Activated CD4-positive, alpha-beta T cell treated with anti-CD3 and anti-CD28 coated beads, Interleukin-2, Interleukin-6, amounts not matched to agents 100 ng/mL and 50 ng/mL, durations not matched to agents 16 hours and 8 hours (primary cell): ENCODE results near the gene PAGE4.

ENCODE experiments used
- DNase-seq: peaks from one replicate; pipeline ENCODE4 v3.0.0-alpha.2; 2020

The PAGE4 gene, protein sequence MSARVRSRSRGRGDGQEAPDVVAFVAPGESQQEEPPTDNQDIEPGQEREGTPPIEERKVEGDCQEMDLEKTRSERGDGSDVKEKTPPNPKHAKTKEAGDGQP

DNA sequence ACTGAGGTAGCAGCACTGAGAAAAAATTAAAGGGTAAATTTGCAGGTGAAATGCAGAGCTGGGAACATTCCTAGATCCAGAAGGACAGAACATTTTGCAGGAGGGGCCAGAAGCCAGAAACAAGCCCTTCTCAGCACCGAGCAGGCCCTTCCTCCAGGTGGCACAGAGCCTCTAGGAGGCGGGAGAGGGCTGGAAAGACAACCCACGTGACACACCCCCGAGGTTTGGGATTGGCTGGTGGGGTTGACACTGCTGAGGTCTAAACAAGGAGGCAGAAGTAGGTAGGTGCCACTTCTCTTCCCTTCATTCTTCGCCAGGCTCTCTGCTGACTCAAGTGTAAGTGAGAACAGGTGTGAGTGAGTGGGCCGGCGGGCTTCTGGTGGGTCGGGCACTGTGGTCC, at the start of gene PAGE4:
TSS of gene PAGE4 (plus strand) at position 288 of the 400 bp plus-strand sequence. CDS start 1,126 bp downstream, outside the sequence.
- DNase-seq: no peak

DNA sequence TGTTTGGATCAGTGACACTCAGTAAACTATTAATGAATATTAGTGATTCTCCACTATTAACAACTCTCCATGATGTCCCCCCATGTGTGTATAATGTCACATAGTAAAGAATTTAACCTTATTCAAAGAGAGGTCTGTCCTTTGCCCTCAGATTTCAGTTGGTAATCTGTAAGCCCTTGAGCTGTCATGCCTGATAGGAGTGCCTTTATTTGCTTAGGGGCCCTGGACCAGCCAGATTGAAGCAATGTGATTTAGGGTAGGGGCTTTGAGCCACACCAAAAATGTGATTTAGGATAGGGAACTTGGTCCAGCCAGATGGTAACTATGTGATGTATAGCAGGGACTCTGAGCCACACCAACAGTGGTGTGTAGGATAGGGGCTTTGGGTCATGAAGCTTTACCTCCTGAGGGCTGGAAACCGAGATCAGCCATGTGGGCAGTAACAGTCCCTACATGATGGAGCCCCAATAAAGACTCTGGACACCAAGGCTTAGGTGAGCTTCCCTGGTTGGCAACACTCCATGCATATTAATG, 44.3 kb upstream of the PAGE4 start:
- DNase-seq: no peak

DNA sequence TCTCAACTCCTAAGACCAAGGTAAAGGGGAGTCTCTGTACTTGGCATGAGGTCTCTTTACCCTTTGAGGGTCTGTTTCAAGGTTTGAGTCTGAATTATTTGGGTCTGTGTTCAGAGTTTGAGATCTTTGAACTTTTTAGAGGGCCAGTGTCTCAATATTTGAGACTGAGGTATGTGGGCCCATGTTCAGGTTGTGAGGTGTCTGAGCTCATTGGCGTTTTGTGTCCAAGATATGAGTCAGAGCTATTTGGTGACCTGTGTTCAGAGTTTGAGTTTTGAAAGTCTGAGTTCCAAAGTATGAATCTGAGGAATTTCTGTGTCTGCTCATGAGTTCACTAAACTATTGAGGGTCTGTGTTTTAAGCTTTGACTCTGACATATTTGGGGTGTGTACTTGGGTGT, 36.7 kb upstream of the PAGE4 start:
- DNase-seq: no peak

DNA sequence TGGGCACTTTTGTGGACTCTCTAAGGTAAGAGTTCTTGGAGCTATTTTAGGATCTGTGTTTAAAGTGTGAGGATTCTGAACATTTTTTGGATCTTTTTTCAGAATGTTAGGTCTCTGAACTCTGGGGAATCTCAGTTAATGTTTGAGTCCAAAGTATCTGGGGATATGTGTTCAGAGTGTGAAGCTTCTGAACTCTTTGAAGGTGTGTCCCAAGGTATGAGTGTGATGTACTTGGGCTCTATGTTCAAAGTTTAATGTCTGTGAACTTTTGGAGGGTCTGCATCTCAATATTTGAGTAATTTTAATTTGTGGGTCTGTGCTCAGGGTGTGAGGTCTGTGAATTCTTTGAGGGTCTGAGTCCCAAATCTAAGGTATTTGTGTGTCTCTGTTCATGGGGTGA, 35.4 kb upstream of the PAGE4 start:
- no peak for DNase-seq

DNA sequence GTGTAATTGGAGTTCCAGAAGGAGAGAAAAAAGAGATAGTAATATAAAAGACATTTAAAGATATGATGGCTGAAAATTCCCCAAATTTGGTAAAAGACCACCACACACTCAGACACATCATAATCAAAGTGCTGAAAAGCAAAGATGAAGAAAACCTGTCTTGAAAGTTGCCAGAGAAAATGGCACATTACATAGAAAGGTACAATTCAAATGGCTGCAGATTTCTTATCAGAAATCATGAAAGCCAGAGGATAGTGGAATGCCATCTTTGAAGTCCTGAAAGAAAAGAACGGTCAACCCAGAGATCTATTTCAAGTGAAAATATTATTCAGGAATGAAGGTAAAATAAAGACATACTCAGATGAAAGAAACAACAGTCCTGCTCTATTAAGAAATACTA, 29.3 kb upstream of the PAGE4 start:
- no peak for DNase-seq

DNA sequence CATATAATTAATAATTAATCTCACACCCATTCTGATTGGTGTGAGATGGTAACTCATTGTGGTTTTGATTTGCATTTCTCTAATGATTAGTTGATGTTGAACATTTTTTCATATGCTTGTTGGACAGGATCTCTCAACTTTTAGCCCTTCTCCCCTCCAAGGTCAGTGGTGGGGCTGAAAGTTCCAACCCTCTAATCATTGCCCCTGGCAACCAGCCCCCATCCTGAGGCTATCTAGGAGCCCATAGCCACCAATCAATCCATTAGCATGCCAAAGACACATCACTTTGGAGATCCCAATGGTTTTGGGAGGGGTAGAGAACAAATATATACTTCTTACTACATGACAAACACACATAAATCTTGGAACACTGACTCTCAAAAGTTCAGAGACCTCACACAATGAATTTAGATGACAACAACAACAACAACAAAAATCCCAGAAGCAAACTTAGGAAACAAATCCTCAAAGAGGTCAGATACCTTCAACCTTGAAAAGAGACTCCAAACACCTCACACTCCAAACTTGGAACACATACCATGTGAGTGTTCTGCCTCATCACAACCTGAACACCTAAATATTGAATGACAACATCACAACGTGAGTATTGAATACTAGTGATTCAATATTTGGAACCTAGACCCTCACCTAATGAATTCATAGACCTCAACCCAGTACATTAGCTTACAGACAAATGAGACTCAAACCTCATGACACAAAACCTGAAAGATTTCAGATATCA, 19.0 kb upstream of the PAGE4 start:
- no peak for DNase-seq

DNA sequence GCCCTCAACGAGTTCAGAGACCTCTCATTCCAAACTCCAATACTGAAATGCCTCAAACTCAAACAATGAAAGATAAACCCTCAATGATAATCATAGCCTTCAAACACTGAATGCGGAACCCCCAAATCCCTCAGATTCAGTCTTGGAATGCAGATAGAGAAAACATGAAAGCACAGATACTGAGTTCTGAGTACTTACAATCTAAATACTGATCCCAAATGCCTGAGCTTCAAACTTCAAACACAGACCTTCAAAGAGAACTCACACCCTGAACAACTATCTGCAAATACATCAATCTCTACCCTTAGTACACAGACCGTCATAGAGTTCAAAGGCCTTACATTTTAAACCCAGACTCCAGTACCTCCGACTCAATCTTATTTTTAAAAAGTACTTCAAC, 16.9 kb upstream of the PAGE4 start:
- no peak for DNase-seq

DNA sequence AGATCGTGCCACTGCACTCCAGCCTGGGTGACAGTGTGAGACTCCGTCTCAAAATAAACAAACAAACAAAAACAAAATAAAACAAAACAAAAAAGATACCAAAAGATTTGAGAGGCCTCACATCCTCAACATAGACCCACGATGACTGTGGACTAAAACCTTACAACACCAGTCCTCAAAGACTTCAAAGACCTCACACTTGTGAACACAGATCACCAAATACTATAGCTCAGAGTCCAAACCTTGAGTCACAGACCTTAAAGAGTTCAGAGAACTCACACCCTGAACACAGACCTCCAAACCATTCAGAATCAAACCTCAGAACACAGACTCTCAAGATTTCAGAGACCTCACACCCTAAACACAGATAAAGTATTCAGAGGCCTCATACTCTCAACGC, 12.7 kb upstream of the PAGE4 start:
- no peak for DNase-seq

DNA sequence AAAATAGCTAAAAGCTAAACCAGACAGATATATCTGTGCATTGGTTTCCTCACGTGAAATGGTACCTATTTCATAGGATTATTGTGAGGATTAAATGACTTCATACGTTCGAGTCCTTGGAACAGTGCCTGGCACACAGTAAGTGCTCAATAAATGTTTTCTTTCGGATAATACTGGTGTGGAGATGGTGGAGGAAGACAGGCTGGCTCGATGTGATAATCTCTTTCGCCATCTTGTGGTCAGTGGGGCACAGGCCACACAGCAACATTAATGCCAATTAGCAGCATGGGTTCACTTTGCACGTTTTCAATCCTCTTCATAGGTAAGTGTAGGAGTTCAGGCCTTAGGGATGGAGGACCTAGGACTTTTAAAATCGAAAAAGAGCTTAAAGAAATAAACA, 9.3 kb downstream of the PAGE4 start:
- peak; percentile 30 for DNase-seq

DNA sequence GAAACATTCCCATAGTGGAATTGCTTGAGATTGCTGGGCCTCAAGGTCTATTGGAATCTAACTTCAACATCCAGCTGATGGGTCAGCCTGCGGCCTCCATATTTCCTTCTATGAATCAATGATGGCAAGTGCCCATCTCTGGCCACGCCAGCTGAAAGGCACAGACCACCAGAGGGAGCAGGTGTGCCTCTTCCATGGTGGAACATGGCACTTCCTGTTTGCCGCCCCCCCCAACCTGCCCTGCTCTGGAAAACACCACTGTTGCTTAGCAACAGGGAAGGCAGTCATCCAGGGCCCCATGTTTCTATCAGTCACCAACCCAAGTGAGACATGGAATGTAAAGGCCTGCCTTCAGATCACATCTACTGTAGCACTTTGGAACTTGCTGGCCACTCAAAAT, 11.6 kb downstream of the PAGE4 start:
- peak; percentile 44 for DNase-seq

DNA sequence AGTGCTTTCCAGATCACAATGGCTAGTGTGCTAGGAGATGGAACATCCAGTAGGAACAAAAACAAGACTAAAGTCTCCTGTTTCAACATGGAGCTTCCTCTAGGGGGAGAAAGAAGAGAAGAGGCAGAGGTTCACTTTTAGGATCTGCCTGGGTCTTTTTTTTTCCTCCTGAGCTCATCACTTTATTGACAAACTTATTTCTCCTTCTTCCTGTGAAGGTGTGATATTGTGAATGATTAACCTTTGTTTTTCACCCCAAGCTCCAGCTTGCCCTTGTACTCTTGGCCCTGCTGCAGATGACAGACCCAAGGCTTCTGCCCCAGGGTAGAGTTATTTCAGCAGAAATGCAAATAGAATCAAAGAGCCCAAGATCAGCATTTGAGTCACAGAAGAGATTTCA, 13.5 kb downstream of the PAGE4 start:
- no peak for DNase-seq

DNA sequence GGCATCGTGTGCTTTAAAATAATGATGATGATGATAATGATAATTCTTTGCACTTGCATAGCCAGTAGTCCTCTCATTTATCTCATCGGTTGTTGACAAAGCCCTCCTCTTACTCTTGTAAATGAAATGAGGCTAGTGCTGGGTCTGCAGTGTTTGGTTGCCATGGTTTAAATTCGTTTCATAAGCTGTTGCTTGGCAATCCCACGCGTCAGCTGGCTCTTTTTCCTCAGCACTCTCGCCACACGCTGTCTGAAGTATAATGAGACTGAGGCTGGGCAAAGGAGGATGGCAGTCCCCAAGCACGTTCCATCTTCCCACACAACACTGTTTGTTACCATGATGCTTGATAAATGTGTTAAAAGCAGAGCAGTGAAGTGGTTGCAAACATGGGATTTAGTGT, 15.5 kb downstream of the PAGE4 start:
- no peak for DNase-seq

DNA sequence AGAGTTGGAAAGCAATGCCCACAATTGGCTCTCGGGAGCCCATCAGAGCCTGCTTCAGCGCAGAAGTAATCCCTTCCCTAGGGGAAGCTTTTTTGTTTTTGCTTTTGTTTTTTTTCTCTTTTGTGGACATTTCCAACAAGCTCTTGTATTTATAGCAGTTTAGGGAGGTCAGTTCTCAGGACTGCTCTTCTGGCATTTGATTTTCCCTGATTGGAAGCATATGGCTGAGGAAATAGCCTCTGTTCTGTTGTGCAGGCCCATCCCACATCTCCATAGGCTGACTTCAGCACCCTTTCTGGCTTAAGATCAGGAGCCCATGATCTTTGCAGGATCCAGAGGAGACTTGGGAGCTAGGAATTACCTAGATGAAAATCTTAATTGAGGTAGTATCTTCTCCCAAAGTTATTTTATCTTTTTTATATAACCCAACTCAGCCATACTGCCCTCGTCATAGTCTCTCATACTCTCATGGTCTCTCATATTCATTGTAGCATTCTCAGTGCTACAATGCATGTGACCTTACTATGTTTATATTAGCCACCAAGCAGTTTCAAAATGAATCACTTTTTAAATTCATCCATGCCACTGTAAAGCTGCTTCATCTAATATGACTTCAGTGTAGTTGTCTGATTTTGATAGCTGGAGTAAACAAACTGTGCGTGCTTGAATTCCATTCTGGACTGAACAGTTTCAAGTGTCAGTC, 16.7 kb downstream of the PAGE4 start:
- DNase-seq: no peak

DNA sequence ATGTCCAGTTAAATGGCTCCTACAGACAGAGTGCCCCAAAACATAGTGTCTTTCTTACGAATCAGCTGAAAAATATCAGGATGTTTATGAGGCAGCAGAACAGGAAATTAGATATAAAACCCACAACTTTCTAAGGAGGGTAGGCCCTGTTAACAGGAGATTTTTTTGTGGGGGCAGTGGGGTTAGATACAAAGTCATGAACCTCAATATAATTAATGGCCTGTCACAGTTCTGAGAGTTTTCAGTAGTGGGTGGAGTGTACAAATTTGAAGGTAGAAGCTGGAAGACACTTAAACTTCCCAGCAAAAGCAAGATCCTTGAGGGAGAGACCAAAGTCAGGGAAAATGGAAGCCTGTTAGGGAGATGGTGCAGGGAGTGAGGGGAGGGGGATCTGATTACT, 17.4 kb downstream of the PAGE4 start:
- DNase-seq: no peak

DNA sequence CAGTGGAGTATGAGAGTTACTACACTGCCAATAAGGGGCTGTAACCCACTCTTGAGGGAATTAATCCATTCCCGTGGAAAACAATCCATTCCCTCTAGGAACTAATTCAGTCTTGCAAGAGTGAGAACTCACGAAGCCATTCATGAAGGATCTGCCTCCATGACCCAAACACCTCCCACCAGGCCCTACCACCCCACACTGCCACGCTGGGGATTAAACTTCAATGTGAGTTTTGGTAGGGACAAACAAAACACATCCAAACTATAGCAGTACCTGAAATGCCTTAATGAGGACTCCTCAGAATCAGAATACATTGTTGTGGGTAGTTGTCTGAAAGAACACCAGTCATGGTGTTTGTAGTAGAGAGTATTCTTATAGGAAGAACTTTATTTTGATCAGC, 19.2 kb downstream of the PAGE4 start:
- no peak for DNase-seq

DNA sequence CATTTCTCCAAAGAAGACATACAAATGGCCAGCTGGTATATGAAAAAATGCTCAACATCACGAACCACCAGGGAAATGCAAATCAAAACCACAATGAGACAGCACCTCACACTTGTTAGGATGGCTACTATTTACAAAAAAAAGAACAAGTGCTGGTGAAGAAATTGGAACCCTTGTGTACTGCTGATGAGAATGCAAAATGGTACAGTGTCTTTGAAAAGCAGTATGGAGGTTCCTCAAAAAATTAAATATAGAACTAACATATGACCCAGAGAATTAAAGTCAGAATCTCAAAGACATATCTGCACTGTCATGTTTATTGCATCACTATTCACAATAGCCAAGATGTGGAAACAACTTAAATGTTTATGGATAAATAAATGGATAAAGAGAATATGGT, 20.9 kb downstream of the PAGE4 start:
- DNase-seq: no peak

DNA sequence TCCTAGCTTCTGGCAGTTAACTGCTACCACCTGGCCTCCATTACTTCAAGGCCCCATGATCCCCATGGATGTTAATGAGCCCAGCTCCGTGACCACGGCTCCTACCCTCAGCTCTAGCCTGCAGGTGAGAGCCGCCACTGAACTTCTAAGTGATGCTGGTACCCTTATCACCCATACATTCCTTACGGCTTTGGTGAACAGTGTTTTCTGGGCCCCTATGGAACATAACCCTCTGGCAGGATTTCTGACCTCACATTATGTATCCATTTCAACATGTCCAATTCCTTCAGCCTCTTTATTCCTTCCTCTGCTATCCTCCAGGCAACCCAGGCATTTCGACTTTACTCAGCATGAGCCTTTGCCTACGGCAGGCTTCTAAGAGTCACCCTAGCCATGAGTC, 24.6 kb downstream of the PAGE4 start:
- DNase-seq: no peak

DNA sequence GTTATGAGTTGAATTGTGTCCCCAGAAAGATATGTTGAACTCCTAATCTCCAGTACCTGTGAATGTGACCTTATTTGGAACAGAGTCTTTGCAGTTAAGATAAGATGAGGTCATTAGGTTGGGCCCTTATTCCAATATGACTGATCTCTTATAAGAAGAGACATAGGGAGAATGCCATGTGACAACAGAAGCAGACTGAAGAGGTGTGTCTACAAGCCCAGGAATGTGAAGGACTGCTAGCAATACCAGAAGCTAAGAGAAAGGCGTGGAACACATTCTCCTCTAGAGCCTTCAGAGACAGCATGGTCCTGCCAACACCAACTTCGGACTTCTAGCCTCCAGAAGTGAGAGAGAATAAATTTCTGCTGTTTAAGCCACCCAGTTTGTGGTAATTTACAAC, 27.7 kb downstream of the PAGE4 start:
- no peak for DNase-seq

DNA sequence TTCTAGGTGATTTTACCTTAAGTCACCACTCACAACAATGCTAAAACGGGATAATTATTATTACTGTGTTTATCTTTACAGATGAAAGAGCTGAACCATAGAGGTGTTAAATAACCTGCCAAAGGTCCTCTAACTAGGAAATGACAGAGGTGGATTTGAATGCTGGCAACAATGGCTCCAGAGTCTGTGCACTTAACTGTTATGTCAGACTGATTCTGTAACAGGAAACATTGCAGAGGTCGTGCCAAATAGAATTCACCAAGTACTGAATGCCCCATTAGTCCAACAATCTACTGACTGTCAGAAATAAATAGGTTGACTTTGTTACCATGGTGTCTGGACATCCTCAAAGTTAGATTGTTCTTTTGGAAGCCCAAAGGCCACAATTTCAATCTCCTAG, 29.2 kb downstream of the PAGE4 start:
- no peak for DNase-seq

DNA sequence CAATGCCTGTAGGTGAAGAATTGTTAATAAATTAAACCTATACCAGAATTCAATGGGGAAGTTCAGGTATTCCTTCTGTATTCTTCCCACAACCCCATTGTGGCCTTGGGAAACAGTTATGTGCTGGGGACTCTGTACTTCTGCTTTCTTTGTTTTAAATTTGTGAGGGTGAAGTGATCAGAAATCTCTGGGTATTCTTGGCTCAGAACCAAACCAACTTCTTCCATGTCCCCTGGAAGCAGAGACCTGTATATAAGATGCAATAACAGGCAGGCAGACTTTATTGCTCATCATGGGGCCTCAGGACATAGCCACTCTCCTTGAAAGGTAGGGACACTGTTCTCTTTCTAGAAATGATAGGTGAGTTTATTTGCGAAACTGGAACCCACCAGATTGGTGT, 30.4 kb downstream of the PAGE4 start:
- DNase-seq: no peak

DNA sequence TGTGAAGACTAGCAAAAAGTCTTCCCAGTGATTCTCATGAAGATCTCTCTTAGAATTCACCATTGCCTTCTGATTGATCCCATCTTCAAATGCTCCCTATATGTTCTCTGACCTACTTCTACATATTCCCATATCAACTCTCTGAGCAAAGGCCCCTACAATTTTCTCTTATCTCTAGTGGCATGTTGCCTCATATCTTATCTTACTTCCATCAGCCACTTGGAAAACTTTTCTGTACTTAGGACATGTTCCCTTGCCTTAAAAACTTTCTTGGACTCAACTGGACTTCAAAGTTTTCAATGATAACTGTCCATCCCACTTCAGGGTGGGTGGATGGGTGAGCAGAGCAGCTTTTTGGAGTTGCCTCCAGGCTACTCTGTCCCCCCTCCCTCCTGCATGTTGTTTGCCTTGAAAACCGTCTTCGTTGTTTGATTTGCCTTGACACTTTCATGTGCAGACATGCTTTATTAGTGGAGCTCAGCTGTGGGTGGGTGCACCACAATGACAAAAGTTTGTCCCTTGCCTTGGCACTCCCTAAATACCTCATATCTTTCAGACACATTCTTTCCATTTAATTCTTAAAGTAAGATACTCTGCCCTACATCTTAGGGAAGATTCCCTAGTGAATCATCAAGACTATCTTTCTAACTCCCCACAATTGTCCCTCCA, 31.9 kb downstream of the PAGE4 start:
- no peak for DNase-seq

DNA sequence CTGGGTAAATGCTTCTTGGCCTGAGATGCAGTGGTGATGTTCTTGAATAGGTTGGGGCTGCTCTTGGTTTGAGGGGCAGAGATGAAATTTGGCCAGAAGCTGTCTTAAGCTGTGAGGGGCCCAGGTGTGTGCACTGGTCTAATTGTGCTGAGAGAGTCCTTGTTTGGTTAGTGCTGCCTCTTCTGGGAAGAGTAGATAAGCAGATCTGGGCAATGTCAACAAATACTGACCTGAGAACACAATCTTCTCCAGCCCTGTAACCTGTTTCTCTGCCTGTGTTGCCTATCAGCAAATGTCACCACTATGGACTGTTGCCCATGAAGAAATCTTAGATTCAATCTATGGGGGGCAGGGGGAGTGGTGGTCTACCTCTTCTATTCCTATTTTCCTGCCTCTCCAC, 33.0 kb downstream of the PAGE4 start:
- no peak for DNase-seq

DNA sequence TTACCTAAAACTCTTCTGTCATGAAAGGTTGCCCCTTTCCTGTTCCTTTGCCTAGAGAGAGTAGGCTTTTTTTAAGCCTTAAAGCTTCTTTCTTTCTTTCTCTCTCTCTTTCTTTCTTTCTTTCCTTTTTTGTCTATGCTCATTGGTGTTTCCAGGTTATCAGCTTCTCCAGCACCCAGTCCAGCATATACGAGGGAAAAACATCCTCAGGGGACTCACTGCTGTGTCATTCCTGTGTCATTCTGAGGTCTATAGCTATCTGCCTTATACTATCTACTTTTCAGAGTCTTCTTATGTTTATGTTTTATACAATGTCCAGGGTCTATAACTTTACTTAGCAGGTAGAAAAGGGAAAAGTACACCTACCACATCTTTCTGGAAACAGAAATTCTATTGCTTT, 39.6 kb downstream of the PAGE4 start:
- DNase-seq: no peak

DNA sequence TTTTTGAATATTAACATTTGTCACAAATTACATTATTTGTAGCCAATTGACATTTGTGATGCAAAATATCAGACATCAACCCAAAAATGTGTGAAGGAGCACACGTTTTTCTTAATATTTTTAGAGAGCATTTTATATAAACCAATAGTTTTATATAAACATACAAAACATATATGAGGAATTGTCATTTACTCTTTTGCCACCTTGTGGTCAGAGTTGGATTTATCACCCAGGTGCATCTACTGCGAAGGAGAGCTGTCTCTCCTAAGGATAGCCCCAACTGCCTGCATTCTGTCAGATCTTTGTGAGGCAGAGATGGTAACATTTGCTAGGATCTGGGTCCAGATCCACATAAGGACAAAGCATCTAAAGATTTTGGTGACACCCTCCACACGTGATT, 47.6 kb downstream of the PAGE4 start:
- DNase-seq: peak; percentile 49
